Immature natural killer cell (primary cell): ENCODE measurements around the gene TDRD3. TPM values are rescaled to one million over a fixed set of nuclear protein-coding genes. Genes with fewer than 3 reads are reported as not detected.

Source experiments
- DNase-seq, 3 donors: peaks; one replicate each; pipeline ENCODE4 v3.0.0; 2022; ENCODE audit warnings: mixed read lengths in 1 of 3
- H3K27ac Mint-ChIP-seq, 6 donors: one replicate each; pipeline ENCODE4 v1.8.0; 2020; ENCODE audit warnings: mixed read lengths in 6 of 6, mild to moderate bottlenecking in 5 of 6, inconsistent platforms in 4 of 6, moderate library complexity in 3 of 6
- H3K27me3 Mint-ChIP-seq, 3 donors: one replicate each; pipeline ENCODE4 v1.8.0; 2020 to 2021; ENCODE audit warnings: low read depth in 3 of 3, mild to moderate bottlenecking in 3 of 3, mixed read lengths in 3 of 3, moderate library complexity in 3 of 3, inconsistent platforms in 1 of 3
- H3K36me3 Mint-ChIP-seq, 3 donors: one replicate each; pipeline ENCODE4 v1.8.0; 2020; ENCODE audit warnings: mixed read lengths in 3 of 3, inconsistent platforms in 2 of 3, mild to moderate bottlenecking in 2 of 3
- H3K4me1 Mint-ChIP-seq, 2 donors: one replicate each; pipeline ENCODE4 v1.8.0; 2020; ENCODE audit warnings: inconsistent platforms in 2 of 2, mild to moderate bottlenecking in 2 of 2, mixed read lengths in 2 of 2, moderate library complexity in 1 of 2
- H3K4me3 Mint-ChIP-seq, 5 donors: one replicate each; pipeline ENCODE4 v1.8.0; 2020; ENCODE audit warnings: mild to moderate bottlenecking in 5 of 5, mixed read lengths in 5 of 5, inconsistent platforms in 3 of 5, moderate library complexity in 3 of 5
- H3K9me3 Mint-ChIP-seq, 6 donors: one replicate each; pipeline ENCODE4 v1.8.0; 2020; ENCODE audit warnings: mild to moderate bottlenecking in 6 of 6, mixed read lengths in 6 of 6, inconsistent platforms in 4 of 6, moderate library complexity in 3 of 6
- polyA plus RNA-seq, 3 donors: library from polyadenylated mRNA; unstranded; fragments of 300-500 nt; fragmentation: Illumina TruSeq; gene quantifications; one replicate each; pipeline ENCODE4 v1.2.3, GENCODE V29; 2021

Gene TDRD3
- polyA plus RNA-seq, 3 donors from 2014 or later = 3.7 to 7.9 (median 3.9) TPM

DNA sequence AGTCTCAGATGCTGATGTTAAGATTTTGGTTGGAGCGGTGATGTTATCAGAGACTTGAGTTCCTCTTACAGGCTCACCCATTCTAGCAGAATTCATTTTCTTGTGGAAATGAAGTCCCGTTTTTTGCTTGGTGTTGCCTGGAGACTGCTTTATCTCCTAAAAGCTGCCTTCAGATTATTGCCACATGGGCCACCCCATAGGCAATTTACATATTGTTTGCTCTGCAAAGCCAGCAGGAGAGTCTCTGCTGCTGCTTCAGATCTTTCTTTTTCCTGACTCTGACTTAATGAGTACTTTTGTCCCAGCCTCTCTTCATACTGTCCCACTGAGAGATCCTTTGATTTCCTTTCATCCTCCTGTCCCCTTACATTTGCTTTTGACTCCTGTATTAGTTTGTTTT, 114.6 kb downstream of the TDRD3 start:
- H3K36me3 Mint-ChIP-seq = peaks cover 48 to 60% (median 56%) of the 10 kb centered on the region in 3 donors
- DNase-seq = no peak

GRCh38 chr13:60514891-60515290, 117.9 kb downstream of the TDRD3 start:
- Mint-ChIP-seq H3K4me3 (no peak overlapping the region), H3K27me3 (no peaks in the 10 kb centered on the region), H3K9me3 (peaks cover 0 to 10% (median 2%) of the 10 kb centered on the region in 6 donors), H3K27ac (peak overlapping the region in 1 of 6 donors; percentile 6), H3K36me3 (peaks cover 44 to 60% (median 50%) of the 10 kb centered on the region in 3 donors), H3K4me1 (peaks cover 8 to 9% of the 10 kb centered on the region in 2 donors)
- no peak for DNase-seq

More for the DNA sequence above, 114.6 kb downstream of the TDRD3 start:
- no peak overlapping the region for H3K4me3 Mint-ChIP-seq
- H3K27me3 Mint-ChIP-seq = peaks cover 0 to 2% (median 0%) of the 10 kb centered on the region in 3 donors
- H3K4me1 Mint-ChIP-seq = peaks cover 8 to 9% of the 10 kb centered on the region in 2 donors
- peaks cover 0 to 10% (median 2%) of the 10 kb centered on the region in 6 donors for H3K9me3 Mint-ChIP-seq
- H3K27ac Mint-ChIP-seq = no peak overlapping the region

- DNase-seq = no peak
- H3K4me3 Mint-ChIP-seq = no peak overlapping the region
- no peak overlapping the region for H3K27ac Mint-ChIP-seq
- no peaks in the 10 kb centered on the region for H3K27me3 Mint-ChIP-seq
- H3K4me1 Mint-ChIP-seq = peaks cover 0 to 4% of the 10 kb centered on the region in 2 donors
- H3K9me3 Mint-ChIP-seq = no peaks in the 10 kb centered on the region
- peaks cover 13 to 24% (median 21%) of the 10 kb centered on the region in 3 donors for H3K36me3 Mint-ChIP-seq
Observed at GRCh38 chr13:60519496-60519895, 122.5 kb downstream of the TDRD3 start.

DNA sequence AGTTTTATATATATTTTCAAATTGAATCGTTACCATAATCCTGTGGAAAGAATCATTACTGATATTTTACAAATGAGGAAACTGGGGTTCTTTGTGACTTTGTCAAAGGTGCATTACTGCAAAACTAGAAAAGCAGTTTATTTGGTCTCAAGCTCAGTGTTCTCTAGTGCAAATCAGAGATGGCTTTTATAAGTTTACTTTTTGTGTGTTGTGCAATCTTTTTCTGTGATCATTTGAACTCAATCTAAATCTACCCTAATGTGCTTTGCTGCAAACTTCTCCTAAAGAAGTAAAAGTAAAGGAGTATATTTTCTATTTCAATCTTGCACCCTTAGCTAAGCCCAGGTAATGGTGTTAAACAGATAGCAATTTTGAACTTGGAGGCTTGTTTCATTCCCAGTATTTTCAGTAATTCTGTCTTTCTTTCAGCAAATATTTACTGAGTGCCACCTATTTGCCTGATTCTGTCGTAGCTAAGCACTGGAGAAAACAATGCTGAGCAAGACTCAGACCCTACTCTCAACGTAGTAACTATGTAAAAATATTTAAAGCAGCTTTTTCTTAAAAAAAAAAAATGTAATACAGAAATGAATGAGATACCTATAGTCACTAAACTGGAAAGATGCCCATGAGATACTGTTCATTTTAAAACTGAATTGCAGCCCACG, 124.0 kb downstream of the TDRD3 start:
- H3K4me3 Mint-ChIP-seq = no peak overlapping the region
- H3K4me1 Mint-ChIP-seq = peaks cover 0 to 2% of the 10 kb centered on the region in 2 donors
- no peak for DNase-seq
- no peak overlapping the region for H3K27ac Mint-ChIP-seq
- H3K36me3 Mint-ChIP-seq = peaks cover 8 to 21% (median 18%) of the 10 kb centered on the region in 3 donors
- H3K27me3 Mint-ChIP-seq = no peaks in the 10 kb centered on the region
- peaks cover 0 to 2% (median 0%) of the 10 kb centered on the region in 6 donors for H3K9me3 Mint-ChIP-seq

GRCh38 chr13:60538566-60538965, 141.5 kb downstream of the TDRD3 start:
- DNase-seq = no peak
- Mint-ChIP-seq H3K27me3 (no peaks in the 10 kb centered on the region), H3K36me3 (peaks cover 9 to 23% (median 13%) of the 10 kb centered on the region in 3 donors), H3K27ac (no peak overlapping the region), H3K4me1 (no peaks in the 10 kb centered on the region), H3K4me3 (no peak overlapping the region), H3K9me3 (no peaks in the 10 kb centered on the region)

- H3K4me1 Mint-ChIP-seq = no peaks in the 10 kb centered on the region
- no peak overlapping the region for H3K4me3 Mint-ChIP-seq
- H3K9me3 Mint-ChIP-seq = no peaks in the 10 kb centered on the region
- DNase-seq = no peak
- no peak overlapping the region for H3K27ac Mint-ChIP-seq
- H3K27me3 Mint-ChIP-seq = no peaks in the 10 kb centered on the region
- H3K36me3 Mint-ChIP-seq = peaks cover 13 to 29% (median 18%) of the 10 kb centered on the region in 3 donors
Observed at GRCh38 chr13:60540276-60540675, 143.3 kb downstream of the TDRD3 start.

DNA sequence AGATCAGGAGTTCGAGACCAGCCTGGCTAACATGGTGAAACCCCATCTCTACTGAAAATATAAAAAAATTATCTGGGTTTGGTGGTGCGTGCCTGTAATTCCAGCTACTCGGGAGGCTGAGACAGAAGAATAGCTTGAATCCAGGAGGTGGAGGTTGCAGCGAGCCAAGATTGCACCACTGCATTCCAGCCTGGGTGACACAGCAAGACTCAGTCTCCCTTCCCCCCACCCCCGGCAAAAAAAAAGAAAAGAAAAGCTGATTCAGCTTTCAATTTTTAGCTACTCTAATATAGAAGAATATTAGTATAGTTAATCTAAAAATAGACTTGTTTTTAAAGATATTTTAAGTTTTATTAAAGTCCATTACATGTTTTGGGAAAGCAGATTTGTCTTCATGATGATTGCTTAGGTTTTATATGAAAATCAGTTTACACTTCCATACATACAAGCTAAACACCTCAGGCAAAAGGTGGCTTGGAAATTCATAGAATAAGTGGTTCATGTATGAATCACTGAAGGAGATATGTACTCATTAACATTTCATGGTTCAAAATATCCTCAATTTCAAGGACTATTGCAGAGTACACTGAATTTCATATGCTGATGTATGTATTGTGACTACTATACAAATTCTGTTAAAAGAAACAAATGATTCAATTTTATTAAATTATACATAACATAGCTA, 165.2 kb downstream of the TDRD3 start:
- Mint-ChIP-seq H3K27me3 (no peaks in the 10 kb centered on the region), H3K9me3 (no peaks in the 10 kb centered on the region), H3K27ac (no peak overlapping the region), H3K4me3 (no peak overlapping the region), H3K4me1 (no peaks in the 10 kb centered on the region), H3K36me3 (peaks cover 2 to 28% (median 20%) of the 10 kb centered on the region in 3 donors)
- no peak for DNase-seq

- no peak overlapping the region for H3K4me3 Mint-ChIP-seq
- peaks cover 38 to 69% (median 62%) of the 10 kb centered on the region in 3 donors for H3K36me3 Mint-ChIP-seq
- DNase-seq = no peak
- peaks cover 0 to 2% (median 0%) of the 10 kb centered on the region in 3 donors for H3K27me3 Mint-ChIP-seq
- H3K4me1 Mint-ChIP-seq = no peaks in the 10 kb centered on the region
- no peak overlapping the region for H3K27ac Mint-ChIP-seq
- H3K9me3 Mint-ChIP-seq = peaks cover 0 to 7% (median 0%) of the 10 kb centered on the region in 6 donors
Observed at GRCh38 chr13:60571571-60571970, 174.6 kb downstream of the TDRD3 start.

DNA sequence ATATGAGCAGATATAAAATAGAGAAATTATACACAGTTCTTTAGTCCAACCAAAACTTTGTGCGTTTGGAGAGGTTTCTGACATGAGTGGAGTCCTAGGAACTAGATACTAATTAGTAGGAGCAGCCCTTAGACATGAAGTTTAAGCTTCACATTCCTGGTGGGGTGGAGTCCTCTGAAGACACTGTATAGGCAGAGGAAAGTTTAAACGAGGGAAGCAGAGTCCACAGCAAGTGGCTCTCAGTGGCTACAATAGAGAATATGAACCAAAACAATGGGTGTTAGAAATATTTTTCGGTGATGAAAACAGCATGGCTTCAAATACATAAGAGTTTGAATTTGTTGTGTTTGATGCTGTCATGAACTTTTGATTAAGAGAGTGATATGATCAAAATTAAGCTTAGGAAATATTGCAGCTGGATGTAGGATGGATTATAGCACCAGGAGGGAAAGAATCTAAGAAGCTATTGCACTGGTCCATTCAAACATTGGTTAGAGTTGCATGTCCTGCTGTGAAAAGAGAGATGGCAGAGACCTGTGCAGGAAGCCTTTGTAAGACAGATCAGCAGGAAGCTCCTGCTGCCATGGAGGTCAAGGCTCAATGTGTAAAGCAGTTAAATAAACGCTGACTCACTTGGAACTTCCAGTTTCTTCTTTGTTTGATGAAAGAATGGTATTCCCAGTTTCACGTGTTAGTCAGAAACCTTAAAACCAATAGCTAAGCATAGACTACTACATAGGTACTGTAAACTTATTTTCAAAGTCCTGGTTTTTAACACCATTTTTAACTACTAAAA, 175.2 kb downstream of the TDRD3 start:
- Mint-ChIP-seq H3K4me1 (no peaks in the 10 kb centered on the region), H3K36me3 (peaks cover 36 to 63% (median 58%) of the 10 kb centered on the region in 3 donors), H3K4me3 (no peak overlapping the region), H3K27ac (no peak overlapping the region), H3K9me3 (peaks cover 0 to 7% (median 0%) of the 10 kb centered on the region in 6 donors), H3K27me3 (peaks cover 0 to 2% (median 0%) of the 10 kb centered on the region in 3 donors)
- DNase-seq = no peak

DNA sequence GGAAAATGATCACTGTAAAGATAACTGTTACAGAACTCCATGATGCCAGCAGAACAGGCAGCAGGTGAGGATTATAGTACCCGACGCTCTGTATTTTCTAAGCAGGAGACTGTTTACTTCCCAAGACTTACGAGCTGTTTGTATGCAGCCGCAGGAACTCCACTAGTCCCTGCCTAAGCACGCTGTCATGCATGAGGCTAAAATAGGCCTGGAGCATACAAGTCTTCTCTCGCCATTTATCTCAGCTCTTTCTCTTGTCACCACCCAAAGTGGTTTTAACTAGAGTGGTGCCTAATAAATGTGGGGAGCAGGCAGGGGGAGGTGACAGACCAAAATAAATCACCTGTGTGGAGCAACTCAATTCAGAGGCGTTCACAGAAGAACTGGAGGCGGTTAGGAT, 175.8 kb downstream of the TDRD3 start:
- peaks cover 0 to 7% (median 0%) of the 10 kb centered on the region in 6 donors for H3K9me3 Mint-ChIP-seq
- H3K4me1 Mint-ChIP-seq = no peaks in the 10 kb centered on the region
- no peak for DNase-seq
- no peak overlapping the region for H3K4me3 Mint-ChIP-seq
- H3K27me3 Mint-ChIP-seq = peaks cover 0 to 2% (median 0%) of the 10 kb centered on the region in 3 donors
- peaks cover 34 to 59% (median 55%) of the 10 kb centered on the region in 3 donors for H3K36me3 Mint-ChIP-seq
- H3K27ac Mint-ChIP-seq = peak overlapping the region in 2 of 6 donors; percentile 7 to 59

- no peak for DNase-seq
- Mint-ChIP-seq H3K36me3 (peaks cover 17 to 40% (median 36%) of the 10 kb centered on the region in 3 donors), H3K27me3 (peaks cover 0 to 2% (median 0%) of the 10 kb centered on the region in 3 donors), H3K9me3 (peaks cover 0 to 6% (median 0%) of the 10 kb centered on the region in 6 donors), H3K4me1 (no peaks in the 10 kb centered on the region), H3K4me3 (no peak overlapping the region), H3K27ac (no peak overlapping the region)
Observed at GRCh38 chr13:60574735-60575134, 177.7 kb downstream of the TDRD3 start.

DNA sequence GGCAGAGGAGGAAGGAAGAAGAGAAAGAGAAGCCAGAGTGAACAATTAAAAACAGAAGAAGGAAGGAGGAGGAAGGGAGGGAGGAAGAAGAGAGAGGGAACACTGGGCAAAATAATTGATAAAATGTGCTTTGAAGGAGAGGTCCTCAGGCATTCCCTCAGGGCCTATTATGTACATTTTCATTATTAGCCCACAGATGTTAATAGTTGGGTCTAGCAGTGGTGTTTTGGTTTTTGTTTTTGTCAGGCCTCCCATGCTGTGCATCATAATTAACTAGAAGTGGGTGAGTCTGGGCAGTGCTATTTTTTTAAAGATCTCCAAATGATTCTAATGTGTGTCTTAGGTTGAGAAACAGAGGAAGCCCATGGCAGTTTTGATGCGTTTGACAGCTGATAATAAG, 178.1 kb downstream of the TDRD3 start:
- peaks cover 0 to 4% (median 0%) of the 10 kb centered on the region in 6 donors for H3K9me3 Mint-ChIP-seq
- H3K27ac Mint-ChIP-seq = no peak overlapping the region
- H3K4me1 Mint-ChIP-seq = no peaks in the 10 kb centered on the region
- H3K27me3 Mint-ChIP-seq = peaks cover 0 to 2% (median 0%) of the 10 kb centered on the region in 3 donors
- H3K36me3 Mint-ChIP-seq = peaks cover 13 to 36% (median 32%) of the 10 kb centered on the region in 3 donors
- no peak overlapping the region for H3K4me3 Mint-ChIP-seq
- DNase-seq = no peak

- no peak overlapping the region for H3K27ac Mint-ChIP-seq
- H3K4me3 Mint-ChIP-seq = no peak overlapping the region
- DNase-seq = no peak
- peaks cover 0 to 6% (median 0%) of the 10 kb centered on the region in 6 donors for H3K9me3 Mint-ChIP-seq
- H3K27me3 Mint-ChIP-seq = no peaks in the 10 kb centered on the region
- H3K36me3 Mint-ChIP-seq = peaks cover 9 to 21% (median 15%) of the 10 kb centered on the region in 3 donors
- H3K4me1 Mint-ChIP-seq = no peaks in the 10 kb centered on the region
Observed at GRCh38 chr13:60577761-60578160, 180.7 kb downstream of the TDRD3 start.
